Measurements from ENCODE around the gene PRR5. TPM values are rescaled to one million over a fixed set of nuclear protein-coding genes. Genes with fewer than 3 reads are reported as not detected.

PRR5 gene
- total and polyA plus RNA-seq, 2 donors (not counting 1 experiment from before 2014, with no cell fraction given): 18.4 to 36.1 TPM

GRCh38 chr22:44680481-44680894, 21.5 kb upstream of the PRR5 start:
- H3K4me1 ChIP-seq (ENCODE audit: control insufficient read depth in 2 of 2, insufficient read depth in 2 of 2, low read length in 2 of 2): peaks cover 19 to 52% of the 10 kb centered on the region in 2 donors
- H3K9me3 ChIP-seq (ENCODE audit: control extremely low read depth in 1 of 3, control insufficient read depth in 2 of 3, insufficient read depth in 1 of 3, low read length in 2 of 3): peaks cover 0 to 2% (median 0%) of the 10 kb centered on the region in 3 donors
- no peaks in the 10 kb centered on the region for H3K9me3 Mint-ChIP-seq (ENCODE audit: insufficient read depth)
- no peak for DNase-seq
- H2AFZ ChIP-seq (ENCODE audit: insufficient read depth, low read depth, low read length, poor library complexity, severe bottlenecking): no peak overlapping the region
- H3K9ac ChIP-seq (ENCODE audit: low read length): no peak overlapping the region
- H3K27me3 Mint-ChIP-seq: peaks cover 11% of the 10 kb centered on the region
- peaks cover 0 to 10% (median 5%) of the 10 kb centered on the region in 4 experiments for H3K27me3 ChIP-seq (replicated peaks in 1 of 4; ENCODE audit: control extremely low read depth in 1 of 4, control insufficient read depth in 3 of 4, insufficient read depth in 4 of 4, low read length in 3 of 4)
- no peak overlapping the region for H3K4me2 ChIP-seq (replicated peaks; ENCODE audit: low read depth, low read length, poor library complexity, severe bottlenecking)
- TF ChIP-seq CTCF (IDR thresholded peaks at IDR 0.05) (no peak), EZH2 (IDR thresholded peaks at IDR 0.05; ENCODE audit: borderline replicate concordance, insufficient read depth, low read depth, low read length, poor library complexity, severe bottlenecking) (no peak)
- H3K79me2 ChIP-seq (ENCODE audit: control insufficient read depth, insufficient read depth, low read length): no peaks in the 10 kb centered on the region
- H3K4me3 ChIP-seq (ENCODE audit: control extremely low read depth in 1 of 5, extremely low read depth in 1 of 5, insufficient read depth in 1 of 5, low read depth in 2 of 5, low read length in 4 of 5): no peak overlapping the region
- H3K4me3 Mint-ChIP-seq: no peak overlapping the region
- no peaks in the 10 kb centered on the region for H4K20me1 ChIP-seq (ENCODE audit: control insufficient read depth, insufficient read depth, low read length, poor library complexity, severe bottlenecking)
- 75% methylated on average over 4 of the region's 7 CpGs for WGBS (ENCODE audit: insufficient coverage)
- intact Hi-C loops (cut with micrococcal nuclease): no loop called here
- H3K27ac ChIP-seq (ENCODE audit: low read length in 2 of 2): no peak overlapping the region
- peaks cover 38% of the 10 kb centered on the region for H3K4me1 Mint-ChIP-seq
- POLR2A ChIA-PET: no interaction called here
- ATAC-seq (ENCODE audit: low read depth): no peak
- CTCF ChIA-PET: no interaction called here
- no peak overlapping the region for H3K27ac Mint-ChIP-seq
- H3K36me3 ChIP-seq (replicated peaks in 1 of 2; ENCODE audit: control extremely low read depth in 1 of 2, control insufficient read depth in 1 of 2, extremely low read depth in 1 of 2, insufficient read depth in 2 of 2, low read length in 1 of 2): no peaks in the 10 kb centered on the region

- Histone ChIP-seq H2AFZ (ENCODE audit: insufficient read depth, low read depth, low read length, poor library complexity, severe bottlenecking) (no peak overlapping the region), H3K9ac (ENCODE audit: low read length) (no peak overlapping the region), H3K27me3 (replicated peaks in 1 of 4; ENCODE audit: control extremely low read depth in 1 of 4, control insufficient read depth in 3 of 4, insufficient read depth in 4 of 4, low read length in 3 of 4) (peaks cover 0 to 2% (median 0%) of the 10 kb centered on the region in 4 experiments), H3K4me3 (ENCODE audit: control extremely low read depth in 1 of 5, extremely low read depth in 1 of 5, insufficient read depth in 1 of 5, low read depth in 2 of 5, low read length in 4 of 5) (no peak overlapping the region), H3K4me2 (replicated peaks; ENCODE audit: low read depth, low read length, poor library complexity, severe bottlenecking) (no peak overlapping the region), H3K36me3 (replicated peaks in 1 of 2; ENCODE audit: control extremely low read depth in 1 of 2, control insufficient read depth in 1 of 2, extremely low read depth in 1 of 2, insufficient read depth in 2 of 2, low read length in 1 of 2) (no peaks in the 10 kb centered on the region), H3K27ac (ENCODE audit: low read length in 2 of 2) (no peak overlapping the region), H4K20me1 (ENCODE audit: control insufficient read depth, insufficient read depth, low read length, poor library complexity, severe bottlenecking) (no peaks in the 10 kb centered on the region), H3K9me3 (ENCODE audit: control extremely low read depth in 1 of 3, control insufficient read depth in 2 of 3, insufficient read depth in 1 of 3, low read length in 2 of 3) (no peaks in the 10 kb centered on the region), H3K79me2 (ENCODE audit: control insufficient read depth, insufficient read depth, low read length) (no peaks in the 10 kb centered on the region), H3K4me1 (ENCODE audit: control insufficient read depth in 2 of 2, insufficient read depth in 2 of 2, low read length in 2 of 2) (peaks cover 14 to 49% of the 10 kb centered on the region in 2 donors)
- ATAC-seq (ENCODE audit: low read depth) (no peak), DNase-seq (no peak)
- peaks cover 8% of the 10 kb centered on the region for H3K27me3 Mint-ChIP-seq
- intact Hi-C loops (cut with micrococcal nuclease): no loop called here
- TF ChIP-seq CTCF (IDR thresholded peaks at IDR 0.05): no peak
- TF ChIP-seq EZH2 (IDR thresholded peaks at IDR 0.05; ENCODE audit: borderline replicate concordance, insufficient read depth, low read depth, low read length, poor library complexity, severe bottlenecking): no peak
- peaks cover 30% of the 10 kb centered on the region for H3K4me1 Mint-ChIP-seq
- no peaks in the 10 kb centered on the region for H3K9me3 Mint-ChIP-seq (ENCODE audit: insufficient read depth)
- H3K27ac Mint-ChIP-seq: no peak overlapping the region
- CTCF ChIA-PET: interaction anchor here (0.7 to 1.1 kb wide), 3 partner anchors 16 to 689 kb away, joined by 3 read pairs; no protein-coding TSS in a partner anchor
- H3K4me3 Mint-ChIP-seq: no peak overlapping the region
- POLR2A ChIA-PET: no interaction called here
- WGBS (ENCODE audit: insufficient coverage): 53% methylated on average over 11 of the region's 11 CpGs
These were observed 19.3 kb upstream of the PRR5 start for GRCh38 chr22:44682556-44683168.

Data from B cell (primary cell).